ENCODE measurements around the gene DUSP22.

DUSP22 gene

DNA sequence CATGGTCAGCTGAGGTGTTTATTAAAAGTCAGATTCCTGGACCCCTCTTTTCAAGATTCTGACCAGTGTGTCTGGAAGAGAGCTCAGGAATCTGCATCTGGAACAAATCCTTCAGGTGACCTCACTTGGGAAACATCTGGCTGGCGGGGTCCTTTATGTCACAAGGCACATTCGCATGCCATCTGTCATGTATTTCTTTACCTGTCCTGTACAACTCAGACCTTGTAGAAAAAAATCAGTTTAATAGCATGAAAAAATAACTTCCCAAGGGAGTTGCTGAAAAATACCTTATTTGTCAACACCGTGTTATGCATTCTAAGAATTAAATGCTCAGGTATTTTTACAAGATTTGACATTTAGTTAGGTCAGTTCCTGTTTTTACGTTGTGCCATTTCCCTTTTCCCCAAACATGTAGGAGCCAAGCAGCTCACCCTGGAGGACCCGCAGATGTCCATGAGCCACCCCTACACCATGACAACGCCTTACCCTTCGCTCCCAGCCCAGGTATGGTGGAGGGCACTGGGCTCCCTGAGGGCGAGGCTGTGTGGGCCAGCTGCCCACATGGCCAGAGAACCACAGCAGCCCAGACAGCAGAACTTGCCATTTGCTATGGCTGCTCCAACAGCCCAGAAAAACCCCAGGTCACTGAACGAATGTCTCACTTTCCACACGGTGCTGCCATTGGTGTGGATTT, 103.3 kb downstream of the DUSP22 start:
- DNase-seq (ENCODE audit: low spot score) = no peak

GRCh38 chr6:396126-396520, 103.8 kb downstream of the DUSP22 start:
- no peak for DNase-seq (ENCODE audit: low spot score)

- no peak for DNase-seq (ENCODE audit: low spot score)
Observed at GRCh38 chr6:397056-397455, 104.8 kb downstream of the DUSP22 start.

GRCh38 chr6:397604-398003, 105.3 kb downstream of the DUSP22 start:
- no peak for DNase-seq (ENCODE audit: low spot score)

DNA sequence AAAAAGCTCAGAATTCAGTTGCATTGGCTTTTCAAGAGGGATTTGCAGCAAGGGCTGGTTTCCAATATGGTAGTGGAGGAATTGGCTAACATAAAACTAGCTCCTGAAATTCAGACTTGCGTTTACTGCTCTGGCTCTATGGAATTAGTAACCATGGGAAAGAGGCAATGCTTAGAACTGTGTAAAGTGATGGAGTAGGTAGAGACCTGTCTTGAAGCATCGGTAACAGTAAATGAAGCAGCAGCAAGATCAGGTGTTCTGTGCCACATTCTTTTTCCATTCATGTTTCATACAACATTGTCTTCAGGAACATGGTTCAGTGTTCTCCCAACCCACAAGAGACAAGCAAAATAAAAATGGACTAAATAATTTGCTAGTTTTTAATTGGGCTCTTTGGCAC, 105.8 kb downstream of the DUSP22 start:
- DNase-seq (ENCODE audit: low spot score) = no peak

GRCh38 chr6:398558-399078, 106.3 kb downstream of the DUSP22 start:
- no peak for DNase-seq (ENCODE audit: low spot score)

- no peak for DNase-seq (ENCODE audit: low spot score)
Observed at GRCh38 chr6:399785-400534, 107.7 kb downstream of the DUSP22 start.

DNA sequence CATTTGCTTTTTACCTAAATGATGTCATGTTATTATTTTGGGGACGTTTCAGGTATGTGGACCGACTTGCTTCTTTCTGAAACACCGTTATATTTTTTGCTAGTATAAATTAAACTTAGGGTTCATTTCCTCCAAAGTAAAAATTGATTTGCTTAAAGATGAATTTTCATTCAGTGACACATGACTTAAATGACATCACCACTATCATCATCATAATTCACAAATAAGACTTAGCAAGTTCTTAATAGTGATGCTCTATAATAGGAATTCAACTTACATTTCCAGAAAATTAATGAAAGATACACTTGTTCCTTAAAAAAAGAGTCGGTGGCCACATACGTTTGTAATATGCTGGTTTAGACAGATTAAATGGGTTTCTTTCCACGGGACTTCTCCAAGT, 108.5 kb downstream of the DUSP22 start:
- no peak for DNase-seq (ENCODE audit: low spot score)

Data from Ammon's horn (tissue), 1 donor.